ENCODE results near the gene DDX51. TPM values are rescaled to one million over a fixed set of nuclear protein-coding genes. Genes with fewer than 3 reads are reported as not detected.

Gene DDX51
- total RNA-seq, 1 donor from 2014 or later = 39.9 TPM

- Mint-ChIP-seq H3K36me3 (ENCODE audit: low read depth) (no peaks in the 10 kb centered on the region), H3K4me1 (peaks cover 6% of the 10 kb centered on the region), H3K9me3 (no peaks in the 10 kb centered on the region), H3K4me3 (no peak overlapping the region), H3K27ac (no peak overlapping the region), H3K27me3 (peaks cover 7% of the 10 kb centered on the region)
- DNase-seq (no peak), ATAC-seq (ENCODE audit: low read depth) (no peak)
- ChIA-PET CTCF (no interaction called here), POLR2A (no interaction called here)
- intact Hi-C loops (cut with micrococcal nuclease) = no loop called here
- TF ChIP-seq CTCF (IDR thresholded peaks at IDR 0.05) = no peak
These were observed 24.4 kb upstream of the DDX51 start for GRCh38 chr12:132168311-132169031.

- ChIA-PET POLR2A (no interaction called here), CTCF (no interaction called here)
- H3K4me1 Mint-ChIP-seq = peaks cover under 1% of the 10 kb centered on the region
- H3K9me3 Mint-ChIP-seq = no peaks in the 10 kb centered on the region
- H3K36me3 Mint-ChIP-seq (ENCODE audit: low read depth) = no peaks in the 10 kb centered on the region
- no peak for TF ChIP-seq CTCF (IDR thresholded peaks at IDR 0.05)
- H3K4me3 Mint-ChIP-seq = no peak overlapping the region
- no peak for ATAC-seq (ENCODE audit: low read depth)
- intact Hi-C loops (cut with micrococcal nuclease) = no loop called here
- DNase-seq = no peak
- peaks cover under 1% of the 10 kb centered on the region for H3K27me3 Mint-ChIP-seq
- no peak overlapping the region for H3K27ac Mint-ChIP-seq
These were observed 23.6 kb upstream of the DDX51 start for GRCh38 chr12:132167611-132168310.

- Mint-ChIP-seq H3K9me3 (no peaks in the 10 kb centered on the region), H3K36me3 (ENCODE audit: low read depth) (no peaks in the 10 kb centered on the region), H3K27ac (no peak overlapping the region), H3K4me3 (no peak overlapping the region), H3K4me1 (no peaks in the 10 kb centered on the region), H3K27me3 (no peaks in the 10 kb centered on the region)
- TF ChIP-seq CTCF (IDR thresholded peaks at IDR 0.05) = no peak
- ChIA-PET CTCF (no interaction called here), POLR2A (no interaction called here)
- ATAC-seq (ENCODE audit: low read depth) = no peak
- intact Hi-C loops (cut with micrococcal nuclease) = no loop called here
- DNase-seq = no peak
These were observed 22.9 kb upstream of the DDX51 start for GRCh38 chr12:132166801-132167591.

GRCh38 chr12:132166093-132166492, 22.0 kb upstream of the DDX51 start:
- POLR2A ChIA-PET = no interaction called here
- H3K9me3 Mint-ChIP-seq = no peaks in the 10 kb centered on the region
- H3K4me1 Mint-ChIP-seq = no peaks in the 10 kb centered on the region
- H3K36me3 Mint-ChIP-seq (ENCODE audit: low read depth) = no peaks in the 10 kb centered on the region
- CTCF ChIA-PET = no interaction called here
- DNase-seq (no peak), ATAC-seq (ENCODE audit: low read depth) (no peak)
- no peak overlapping the region for H3K4me3 Mint-ChIP-seq
- no peak for TF ChIP-seq CTCF (IDR thresholded peaks at IDR 0.05)
- no peak overlapping the region for H3K27ac Mint-ChIP-seq
- no peaks in the 10 kb centered on the region for H3K27me3 Mint-ChIP-seq
- intact Hi-C loops (cut with micrococcal nuclease) = no loop called here

- no peaks in the 10 kb centered on the region for H3K27me3 Mint-ChIP-seq
- POLR2A ChIA-PET = no interaction called here
- ATAC-seq (ENCODE audit: low read depth) = no peak
- TF ChIP-seq CTCF (IDR thresholded peaks at IDR 0.05) = no peak
- intact Hi-C loops (cut with micrococcal nuclease) = no loop called here
- no peaks in the 10 kb centered on the region for H3K36me3 Mint-ChIP-seq (ENCODE audit: low read depth)
- no peak for DNase-seq
- H3K4me1 Mint-ChIP-seq = no peaks in the 10 kb centered on the region
- H3K9me3 Mint-ChIP-seq = no peaks in the 10 kb centered on the region
- CTCF ChIA-PET = no interaction called here
- no peak overlapping the region for H3K4me3 Mint-ChIP-seq
- H3K27ac Mint-ChIP-seq = no peak overlapping the region
These were observed 21.5 kb upstream of the DDX51 start for GRCh38 chr12:132165584-132165983.

All from activated B cell treated with CpG ODN at 0.5 μM for 24 hours (primary cell).